NCI-H1048 (cell line): ENCODE data around the gene CDK6.

Experiments
- DNase-seq: peaks from one replicate; lab custom pipeline; 2025; lab: John Stamatoyannopoulos, UW

CDK6 gene

GRCh38 chr7:92708111-92709042, 128.0 kb downstream of the CDK6 start:
- no peak for DNase-seq

GRCh38 chr7:92707435-92707834, 128.9 kb downstream of the CDK6 start:
- no peak for DNase-seq

GRCh38 chr7:92706563-92706962, 129.8 kb downstream of the CDK6 start:
- DNase-seq, result no peak

GRCh38 chr7:92705831-92706230, 130.5 kb downstream of the CDK6 start:
- DNase-seq, result no peak

GRCh38 chr7:92704858-92705257, 131.5 kb downstream of the CDK6 start:
- DNase-seq, result no peak

GRCh38 chr7:92702535-92702934, 133.8 kb downstream of the CDK6 start:
- DNase-seq, result no peak

- DNase-seq, result no peak
These were observed 136.3 kb downstream of the CDK6 start for GRCh38 chr7:92699966-92700514.

- no peak for DNase-seq
These were observed 136.8 kb downstream of the CDK6 start for GRCh38 chr7:92699560-92699959.

- no peak for DNase-seq
These were observed 138.0 kb downstream of the CDK6 start for GRCh38 chr7:92698237-92698841.

- no peak for DNase-seq
These were observed 139.0 kb downstream of the CDK6 start for GRCh38 chr7:92697414-92697813.

- no peak for DNase-seq
These were observed 139.4 kb downstream of the CDK6 start for GRCh38 chr7:92697012-92697411.

- DNase-seq, result no peak
These were observed 139.8 kb downstream of the CDK6 start for GRCh38 chr7:92696584-92696983.

GRCh38 chr7:92695308-92696261, 140.8 kb downstream of the CDK6 start:
- DNase-seq, result no peak

GRCh38 chr7:92694211-92694610, 142.2 kb downstream of the CDK6 start:
- DNase-seq, result no peak

GRCh38 chr7:92693519-92693918, 142.9 kb downstream of the CDK6 start:
- no peak for DNase-seq

GRCh38 chr7:92691578-92691977, 144.8 kb downstream of the CDK6 start:
- DNase-seq, result peak; percentile 8

- DNase-seq, result no peak
These were observed 151.0 kb downstream of the CDK6 start for GRCh38 chr7:92685136-92686042.

GRCh38 chr7:92684274-92684673, 152.1 kb downstream of the CDK6 start:
- no peak for DNase-seq

GRCh38 chr7:92682903-92683539, 153.4 kb downstream of the CDK6 start:
- DNase-seq, result no peak

GRCh38 chr7:92682330-92682729, 154.0 kb downstream of the CDK6 start:
- no peak for DNase-seq
